ENCODE data around the gene RABGAP1L.
"Not testable (repeated sequence)": the region's sequence is repeated elsewhere in the genome, so short reads cannot be mapped to it uniquely, and the experiment has no call there.

Gene RABGAP1L

DNA sequence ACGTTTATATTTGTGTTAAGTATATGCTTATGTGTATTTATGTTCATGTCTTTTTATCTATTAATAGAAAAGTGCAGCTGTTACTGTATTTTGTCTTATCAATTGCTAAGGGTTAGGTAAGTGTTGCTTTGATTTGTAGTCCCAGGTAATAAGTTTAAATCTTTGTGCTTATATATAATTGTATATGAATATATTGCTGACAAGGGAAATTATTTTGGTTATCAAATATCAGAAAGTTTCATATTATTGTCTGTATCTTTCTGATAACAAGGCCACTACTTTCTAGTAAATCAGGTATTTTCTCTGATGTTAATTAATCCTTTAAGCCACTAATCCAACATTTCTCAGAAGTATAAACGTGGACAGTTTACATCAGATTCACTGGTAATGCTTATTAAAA is 309.7 kb downstream of the RABGAP1L start:
- no peak for DNase-seq

DNA sequence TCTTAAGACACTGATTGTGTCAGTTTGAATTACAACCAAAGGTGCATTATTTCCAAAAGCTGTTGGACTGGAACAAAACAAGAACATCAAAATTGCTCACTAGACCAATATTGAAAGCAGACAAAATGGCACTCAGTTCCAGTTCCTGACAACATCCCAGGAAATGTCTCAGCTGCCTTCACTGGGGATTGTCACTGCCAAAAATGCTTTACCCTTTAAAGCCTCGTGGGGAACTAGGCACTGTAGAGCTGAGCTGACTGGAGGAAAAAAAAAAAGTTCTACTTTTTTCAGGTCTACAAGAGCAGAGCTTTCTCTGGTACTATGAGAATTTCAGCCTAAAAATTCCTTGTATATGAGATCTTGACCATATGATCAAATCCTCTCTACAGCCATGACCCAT is 310.4 kb downstream of the RABGAP1L start:
- DNase-seq, result no peak

DNA sequence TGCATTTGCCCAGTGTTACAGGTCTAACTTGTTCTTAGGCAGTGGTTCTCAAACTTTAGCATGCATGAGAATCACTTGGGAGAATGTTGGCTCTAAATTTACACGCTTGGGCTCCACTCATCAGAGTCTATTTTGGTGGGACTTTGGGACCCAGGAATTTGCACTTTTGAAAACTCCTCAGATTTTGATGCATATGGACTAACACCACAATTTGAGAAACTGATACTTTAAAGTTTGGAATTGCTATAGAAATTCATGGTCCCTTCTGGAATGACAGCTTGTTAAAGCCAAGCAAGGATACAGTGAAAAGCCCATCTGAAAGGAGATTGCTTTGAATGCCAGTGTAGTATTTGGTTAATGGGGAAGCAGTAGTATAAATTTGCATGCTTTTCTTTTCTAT is 320.0 kb downstream of the RABGAP1L start:
- no peak for DNase-seq

DNA sequence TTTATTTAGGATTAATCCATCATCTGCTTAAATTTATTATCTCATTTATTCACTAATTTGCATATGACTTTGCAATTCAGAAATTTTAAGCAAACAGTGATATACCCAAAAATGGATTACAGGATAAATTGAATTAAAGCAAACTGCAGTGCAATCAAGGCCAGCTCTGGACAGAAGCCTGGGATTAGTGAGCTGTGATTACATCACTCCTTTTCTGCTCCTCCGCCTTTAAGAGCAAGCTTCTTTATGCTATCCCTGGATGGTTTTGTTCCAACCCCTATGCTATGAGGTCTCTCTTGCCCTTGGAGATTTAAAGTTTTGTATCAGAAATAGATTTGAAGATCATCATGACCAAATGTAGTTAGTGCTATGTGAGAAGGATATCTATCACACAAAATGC is 321.0 kb downstream of the RABGAP1L start:
- no peak for DNase-seq

DNA sequence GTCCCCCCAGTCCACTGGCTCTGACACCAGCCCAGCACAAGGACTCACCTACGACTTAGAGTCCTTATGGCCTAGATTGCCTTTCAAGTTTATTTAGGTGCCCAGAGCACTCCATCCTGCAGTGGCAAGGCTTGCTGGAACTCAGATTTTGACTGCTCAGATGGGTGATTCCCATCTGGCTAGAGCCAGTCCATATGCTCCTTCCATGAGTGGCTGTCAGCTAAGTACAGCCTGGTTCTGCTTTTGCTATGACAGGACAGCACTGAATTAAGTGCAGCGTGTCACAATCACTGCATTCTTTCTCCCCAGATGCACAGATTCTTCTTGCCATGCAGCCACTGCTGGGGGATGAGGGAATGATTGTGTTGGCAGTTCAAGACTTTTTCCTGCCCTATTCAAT is 332.3 kb downstream of the RABGAP1L start:
- DNase-seq, result no peak

DNA sequence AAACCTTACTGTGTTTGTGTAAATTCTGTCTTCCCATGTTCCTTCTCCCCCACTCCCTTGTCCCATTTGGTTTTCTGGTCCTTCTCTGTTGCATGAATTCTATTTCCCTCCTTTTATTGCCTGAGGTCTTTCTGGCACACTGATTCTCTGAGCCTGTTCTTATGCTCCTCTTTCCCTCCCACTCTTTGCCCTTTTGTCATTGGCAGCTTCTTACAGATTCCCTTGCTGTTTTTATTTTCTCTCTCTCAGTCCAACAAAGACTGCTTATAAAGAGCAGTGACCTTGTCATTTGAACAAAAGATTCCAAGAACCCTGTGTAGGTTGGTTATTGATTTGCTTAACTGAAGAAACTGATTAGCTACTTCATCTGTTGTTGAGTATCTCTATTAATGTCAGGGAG is 338.2 kb downstream of the RABGAP1L start:
- no peak for DNase-seq

DNA sequence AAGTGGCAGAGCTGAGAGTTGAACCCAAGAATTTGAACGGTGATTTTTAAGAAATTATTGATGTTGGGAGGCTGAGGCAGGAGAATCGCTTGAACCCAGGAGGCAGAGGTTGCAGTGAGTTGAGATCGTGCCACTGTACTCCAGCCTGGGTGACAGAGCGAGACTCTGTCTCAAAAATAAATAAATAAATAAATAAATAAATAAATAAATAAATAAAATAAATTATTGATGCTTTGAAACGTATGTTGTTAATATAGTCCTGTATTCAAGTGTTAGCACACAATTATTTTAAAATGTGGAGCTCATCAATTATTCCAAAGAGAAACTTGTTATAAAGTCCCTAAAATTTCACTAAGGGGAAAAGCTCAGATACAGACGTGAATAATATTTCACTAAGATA is 357.4 kb downstream of the RABGAP1L start:
- DNase-seq, result not testable (repeated sequence)

DNA sequence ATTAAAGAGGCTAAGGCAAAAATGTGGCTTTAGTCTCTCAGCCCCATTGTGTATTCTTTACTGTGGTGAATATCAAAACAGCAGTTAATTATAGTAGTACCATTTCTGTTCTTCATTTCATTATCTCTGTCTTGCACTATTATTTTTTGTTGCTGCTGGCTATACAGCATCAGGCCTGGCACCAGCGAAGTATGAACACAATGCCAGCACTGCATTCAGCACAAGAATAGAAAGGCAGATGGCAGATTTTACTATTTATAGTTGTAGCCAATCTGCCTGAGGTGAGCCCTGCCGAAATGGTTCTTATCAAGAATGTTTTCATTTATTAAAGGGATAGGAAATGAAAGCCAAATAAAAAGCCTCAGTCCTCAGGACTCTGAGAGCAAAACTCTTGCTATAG is 360.5 kb downstream of the RABGAP1L start:
- DNase-seq, result no peak

DNA sequence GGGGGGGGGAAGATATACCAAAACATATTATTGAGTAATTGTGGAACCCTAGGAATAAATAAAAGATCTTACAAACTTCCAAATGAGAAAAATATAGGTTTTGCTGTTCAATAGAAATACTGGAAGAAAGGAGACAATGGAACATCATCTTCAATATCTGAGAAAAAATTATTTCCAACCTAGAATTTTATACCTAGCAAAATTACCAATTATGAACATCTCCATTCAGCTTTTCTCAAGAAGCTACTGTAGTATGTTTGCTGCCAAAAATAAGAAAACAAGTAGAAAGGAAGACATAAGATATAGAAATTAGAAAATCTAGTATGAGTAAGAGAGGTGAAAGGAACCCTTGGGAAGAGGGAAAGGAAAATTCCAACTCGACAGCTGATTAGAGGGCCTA is 372.4 kb downstream of the RABGAP1L start:
- no peak for DNase-seq

DNA sequence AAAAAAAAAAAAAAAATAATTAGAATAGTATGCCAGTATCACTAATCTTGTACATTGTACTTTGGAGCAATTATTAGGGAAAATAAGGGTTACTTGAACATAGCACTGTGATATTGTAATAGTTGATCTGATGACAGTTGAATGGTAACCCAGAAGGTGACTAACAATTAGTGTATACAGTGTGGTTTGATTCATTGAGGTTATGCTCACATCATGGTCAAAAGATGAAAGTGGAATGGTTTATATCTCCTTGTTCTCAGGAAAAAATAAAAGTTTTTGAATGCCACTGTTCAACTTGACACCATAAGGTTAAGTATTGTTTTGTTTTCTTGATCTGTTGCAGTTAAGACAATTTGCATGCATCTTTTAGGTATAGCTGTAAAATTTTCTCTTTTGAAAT is 375.5 kb downstream of the RABGAP1L start:
- DNase-seq, result no peak

DNA sequence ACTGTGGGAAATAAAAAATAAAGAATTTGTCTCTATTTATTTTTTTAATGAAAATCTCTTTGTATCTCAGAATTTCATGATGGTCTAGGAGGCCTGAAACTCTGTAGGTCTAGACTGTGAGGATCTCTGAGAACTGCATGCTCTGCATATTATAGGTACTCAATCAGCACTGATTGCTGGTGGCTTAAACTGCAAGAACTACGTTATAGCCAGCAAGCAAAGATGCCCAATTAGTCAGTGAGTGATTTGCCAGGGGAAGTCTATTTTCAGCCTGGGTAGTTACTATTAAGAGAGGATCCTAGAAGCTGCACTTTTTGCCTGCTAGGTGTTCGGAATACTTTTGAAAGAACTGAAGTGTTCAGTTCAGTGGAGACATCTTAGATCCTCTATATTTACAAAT is 375.9 kb downstream of the RABGAP1L start:
- no peak for DNase-seq

DNA sequence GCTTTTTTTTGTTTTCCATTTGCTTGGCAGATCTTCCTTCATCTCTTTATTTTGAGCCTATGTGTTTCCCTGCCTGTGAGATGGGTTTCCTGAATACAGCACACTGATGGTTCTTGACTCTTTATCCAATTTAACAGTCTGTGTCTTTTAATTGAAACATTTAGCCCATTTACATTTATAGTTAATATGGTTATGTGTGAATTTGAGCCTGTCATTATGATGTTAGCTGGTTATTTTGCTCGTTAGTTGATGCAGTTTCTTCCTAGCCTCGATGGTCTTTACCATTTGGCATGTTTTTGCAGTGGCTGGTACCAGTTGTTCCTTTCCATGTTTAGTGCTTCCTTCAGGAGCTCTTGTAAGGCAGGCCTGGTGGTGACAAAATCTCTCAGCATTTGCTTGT is 384.1 kb downstream of the RABGAP1L start:
- not testable (repeated sequence) for DNase-seq

DNA sequence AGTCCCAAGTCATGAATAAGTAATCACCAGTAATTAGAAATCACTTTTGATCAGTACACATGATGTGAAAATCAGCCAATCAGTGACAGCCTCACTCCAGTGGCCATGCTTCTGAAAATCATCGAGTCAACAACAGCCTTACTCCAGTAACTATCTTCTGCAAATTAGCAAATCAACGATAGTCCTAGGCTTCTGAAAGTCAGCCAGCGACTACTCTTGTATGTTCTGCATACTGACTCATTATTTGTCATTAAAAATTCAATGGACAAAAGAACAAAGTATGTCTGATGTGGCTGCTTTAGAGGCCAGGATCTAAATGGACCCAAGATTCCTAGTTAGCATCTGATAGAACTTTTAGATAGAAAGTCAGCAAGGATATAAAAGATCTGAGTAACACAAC is 391.0 kb downstream of the RABGAP1L start:
- no peak for DNase-seq

DNA sequence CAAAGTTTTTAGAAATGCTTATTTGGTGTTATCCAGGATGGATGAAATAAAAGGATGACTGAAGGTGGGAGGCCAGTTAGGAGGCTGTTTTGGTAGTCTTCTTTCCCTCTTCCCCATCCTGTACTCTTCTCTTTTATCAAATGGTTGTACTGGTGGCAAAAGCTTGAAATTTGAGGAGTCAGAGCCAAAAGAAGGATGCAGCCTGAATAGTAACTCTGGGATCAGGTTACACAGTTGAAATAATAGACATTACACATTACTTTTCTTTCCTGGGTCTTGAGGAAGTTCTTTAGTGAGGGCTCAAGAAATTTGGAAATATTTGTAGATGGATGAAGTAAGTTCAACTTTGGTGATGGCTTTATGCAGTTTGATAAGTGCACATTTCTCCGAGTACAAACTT is 397.1 kb downstream of the RABGAP1L start:
- no peak for DNase-seq

DNA sequence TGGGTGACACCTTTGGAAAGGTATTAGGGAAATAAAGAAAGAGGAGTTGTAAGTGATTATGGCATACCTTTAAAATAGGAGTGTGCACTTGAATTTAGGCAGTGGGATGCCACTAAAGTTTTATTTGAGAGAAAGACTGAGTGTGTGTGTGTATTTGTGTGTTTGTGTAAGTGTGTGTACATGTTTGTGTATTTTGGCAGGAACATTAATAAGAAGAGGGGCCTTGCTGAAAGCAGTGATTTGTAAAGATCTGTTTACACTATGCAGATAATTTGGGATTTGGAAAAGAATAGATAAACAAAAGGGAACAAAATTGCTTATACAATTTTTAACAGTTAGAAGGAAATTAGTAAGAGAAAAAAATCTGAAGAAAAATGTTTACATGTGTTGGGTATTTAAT is 409.2 kb downstream of the RABGAP1L start:
- no peak for DNase-seq

DNA sequence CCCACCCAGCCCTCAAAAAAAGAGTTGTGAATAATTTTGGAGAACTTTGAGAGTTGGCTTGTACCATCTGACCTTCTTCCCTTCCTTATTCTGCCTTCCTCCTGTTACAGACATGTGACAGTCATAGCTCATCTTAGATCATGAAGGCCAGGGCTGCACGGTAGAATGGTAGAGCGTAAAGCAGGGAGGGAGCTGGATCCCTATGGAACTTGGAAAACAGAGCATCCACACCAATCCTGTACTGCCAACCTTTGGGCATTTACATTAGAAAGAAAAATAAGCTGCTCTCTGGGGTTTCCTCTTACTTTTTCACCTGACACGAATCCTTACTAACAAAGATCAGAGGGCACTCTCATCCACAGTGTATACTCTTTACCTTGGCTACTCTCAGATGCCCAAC is 409.9 kb downstream of the RABGAP1L start:
- no peak for DNase-seq

DNA sequence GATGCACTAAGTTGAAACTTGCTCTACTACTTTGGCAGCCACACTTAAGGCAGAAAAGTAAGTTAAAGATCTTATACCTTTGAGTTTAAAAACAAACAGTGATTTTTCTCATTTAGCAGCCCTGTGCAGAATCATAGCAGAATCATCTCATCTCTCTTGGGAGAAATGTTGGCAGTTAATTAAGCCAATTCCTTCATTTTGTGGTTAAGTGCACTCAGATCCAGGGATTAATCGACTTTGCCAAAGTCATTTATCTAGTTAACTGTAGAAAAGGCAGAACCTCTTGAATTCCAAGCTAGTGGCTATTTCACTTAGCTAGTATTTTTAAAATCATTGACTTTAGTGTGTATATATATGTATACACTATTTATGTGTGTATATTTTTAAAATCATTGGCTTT is 413.5 kb downstream of the RABGAP1L start:
- DNase-seq, result no peak

DNA sequence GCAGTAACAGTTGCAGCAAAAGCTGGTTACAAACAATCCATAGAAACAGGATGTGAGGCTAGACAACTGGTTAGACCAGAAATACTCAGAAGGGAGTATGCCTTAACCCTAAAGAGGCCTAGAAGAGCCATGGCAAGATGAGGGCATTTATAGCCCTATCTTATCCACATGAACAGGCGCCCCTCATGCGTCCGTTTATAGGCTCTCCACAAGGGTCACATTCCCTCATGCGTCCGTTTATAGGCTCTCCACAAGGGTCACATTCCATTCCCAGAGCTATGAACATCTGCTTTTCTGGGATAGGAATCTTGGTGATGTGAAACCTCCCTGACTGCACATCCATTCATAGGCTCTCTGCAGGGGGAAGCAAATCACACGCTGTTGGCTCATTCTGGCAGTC is 416.8 kb downstream of the RABGAP1L start:
- DNase-seq, result not testable (repeated sequence)

DNA sequence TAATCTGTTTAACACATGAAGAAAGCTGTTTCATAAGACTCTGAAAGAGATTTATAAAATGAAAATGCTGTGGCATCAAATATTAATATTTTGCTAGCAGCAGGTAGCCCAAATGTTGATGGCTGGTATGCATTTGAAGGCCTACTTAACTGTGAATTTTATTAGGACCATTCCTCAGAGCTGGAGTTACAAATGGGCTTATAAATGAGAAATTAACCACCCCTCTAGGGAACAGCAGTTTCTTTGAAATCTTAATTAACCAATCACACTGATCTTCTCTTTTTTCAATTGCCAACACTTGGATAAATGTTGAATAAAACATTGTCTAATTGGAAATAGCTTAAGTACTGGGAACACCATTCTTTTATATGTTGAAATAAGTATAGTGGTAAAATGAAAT is 418.4 kb downstream of the RABGAP1L start:
- no peak for DNase-seq

DNA sequence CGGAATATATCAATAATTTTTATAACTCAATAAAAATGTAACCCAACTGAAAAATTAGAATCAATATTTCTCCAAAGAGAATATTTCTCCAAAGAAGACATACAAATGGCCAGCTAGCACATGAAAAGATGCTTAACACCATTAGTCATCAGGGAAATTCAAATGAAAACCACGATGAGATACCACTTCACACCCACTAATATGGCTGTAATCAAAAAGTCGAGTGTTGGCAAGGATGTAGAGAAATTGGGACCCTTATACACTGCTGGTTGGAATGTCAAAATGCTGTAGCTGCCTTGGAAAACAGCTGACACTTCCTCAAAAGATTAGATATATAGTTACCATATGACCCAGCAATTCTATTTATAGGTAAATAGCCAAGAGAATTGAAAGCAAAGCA is 421.5 kb downstream of the RABGAP1L start:
- DNase-seq, result no peak

DNA sequence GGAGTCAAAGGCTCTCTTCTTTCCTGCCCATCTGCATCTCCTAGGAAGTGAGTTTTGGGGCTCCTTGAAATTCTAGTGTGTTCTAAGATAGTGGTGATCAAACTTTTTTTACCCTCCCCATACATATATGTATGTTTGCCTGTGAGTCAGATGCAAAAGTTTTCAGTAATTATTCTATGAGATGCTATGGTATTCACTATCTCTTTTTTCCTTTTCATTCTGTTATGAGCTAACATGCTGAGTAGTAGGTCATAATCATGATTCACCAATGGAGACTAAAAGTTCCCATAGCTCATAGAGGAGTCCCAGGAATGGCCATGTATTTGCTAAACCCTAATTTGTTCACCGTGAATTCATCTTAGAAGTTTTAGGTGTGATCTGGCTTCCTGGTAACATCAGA is 424.0 kb downstream of the RABGAP1L start:
- DNase-seq, result no peak

DNA sequence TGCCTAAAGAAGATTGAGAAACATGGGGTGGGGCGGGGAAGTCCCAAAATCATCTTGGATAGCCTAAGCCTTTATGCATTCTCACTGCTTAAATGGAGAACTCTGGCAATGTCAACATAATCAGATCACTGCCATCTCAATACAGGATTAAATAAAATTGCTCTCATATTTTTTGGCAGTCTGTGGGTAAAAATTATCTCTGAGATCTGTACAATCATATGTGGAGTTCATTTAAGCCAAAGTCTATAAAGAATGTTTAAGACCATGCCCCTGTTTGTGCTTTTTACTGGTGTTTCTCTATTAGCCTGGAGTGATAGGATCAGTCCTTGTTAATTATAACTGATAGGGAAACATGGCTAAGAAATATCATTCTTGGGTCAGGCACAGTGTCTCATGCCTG is 424.8 kb downstream of the RABGAP1L start:
- no peak for DNase-seq

DNA sequence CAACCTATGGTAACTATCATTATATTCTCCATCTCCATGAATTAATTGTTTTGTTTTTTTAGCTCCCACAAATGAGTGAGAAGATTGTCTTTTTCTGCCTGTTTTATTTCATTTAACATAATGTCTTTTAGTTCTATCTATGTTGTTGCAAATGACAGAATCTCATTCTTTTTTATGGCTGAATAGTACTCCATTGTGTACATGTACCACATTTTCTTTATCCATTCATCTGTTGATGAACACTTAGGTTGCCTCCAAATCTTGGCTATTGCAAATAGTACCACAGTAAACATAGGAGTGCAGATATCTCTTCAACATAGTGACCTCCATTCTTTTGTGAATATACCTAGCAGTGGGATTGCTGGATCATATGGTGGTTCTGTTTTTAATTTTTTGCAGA is 429.3 kb downstream of the RABGAP1L start:
- not testable (repeated sequence) for DNase-seq

DNA sequence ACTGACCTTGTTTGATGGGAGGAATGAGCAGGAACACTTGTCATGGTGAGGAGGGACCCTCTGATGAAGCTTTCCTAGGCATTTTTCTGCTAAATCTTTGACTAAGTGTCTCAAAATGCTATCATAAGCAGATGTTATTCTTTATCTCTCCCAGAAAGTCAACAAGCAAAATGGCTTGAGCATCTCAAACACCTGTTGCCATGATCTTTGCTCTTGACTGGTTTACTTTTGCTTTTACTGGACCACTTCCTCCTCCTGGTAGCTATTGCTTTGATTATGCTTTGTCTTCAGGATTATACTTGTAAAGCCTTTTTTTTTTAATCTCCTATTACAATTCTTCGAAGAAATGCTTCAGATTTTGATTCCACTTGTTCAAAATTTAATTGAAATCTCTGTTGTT is 445.9 kb downstream of the RABGAP1L start:
- DNase-seq, result no peak

DNA sequence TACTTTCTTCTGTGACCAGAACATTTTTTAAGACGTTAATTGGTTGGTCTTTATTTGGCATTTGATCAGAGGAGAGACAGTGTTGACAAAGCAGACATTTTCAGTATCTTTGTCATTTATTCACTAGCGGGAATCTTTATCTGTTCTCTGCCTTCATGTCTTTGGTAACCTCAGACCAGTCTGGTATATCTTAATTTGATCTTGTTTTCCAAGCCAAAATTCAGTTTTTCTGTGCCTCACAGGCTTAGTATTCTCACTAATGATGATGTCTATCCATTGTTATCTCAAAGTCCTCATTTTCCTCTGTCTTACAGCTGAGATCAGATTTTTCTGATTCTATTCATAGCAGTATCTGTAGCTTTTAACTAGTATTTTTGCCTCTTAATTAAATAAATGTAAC is 447.2 kb downstream of the RABGAP1L start:
- DNase-seq, result no peak

DNA sequence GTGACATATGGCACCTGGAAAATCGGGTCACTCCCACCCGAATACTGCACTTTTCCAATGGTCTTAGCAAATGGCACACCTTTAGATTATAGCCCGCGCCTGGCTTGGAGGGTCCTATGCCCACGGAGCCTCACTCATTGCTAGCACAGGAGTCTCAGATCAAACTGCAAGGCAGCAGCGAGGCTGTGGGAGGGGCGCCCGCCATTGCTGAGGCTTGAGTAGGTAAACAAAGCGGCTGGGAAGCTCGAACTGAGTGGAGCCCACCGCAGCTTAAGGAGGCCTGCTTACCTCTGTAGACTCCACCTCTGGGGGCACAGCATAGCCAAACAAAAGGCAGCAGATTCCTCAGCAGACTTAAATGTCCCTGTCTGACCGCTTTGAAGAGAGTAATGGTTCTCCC is 458.6 kb downstream of the RABGAP1L start:
- not testable (repeated sequence) for DNase-seq

All from CD4-positive, alpha-beta T cell treated with Interleukin-15 for 1 hour (primary cell).